ENCODE measurements around the gene PEX26.

DNA sequence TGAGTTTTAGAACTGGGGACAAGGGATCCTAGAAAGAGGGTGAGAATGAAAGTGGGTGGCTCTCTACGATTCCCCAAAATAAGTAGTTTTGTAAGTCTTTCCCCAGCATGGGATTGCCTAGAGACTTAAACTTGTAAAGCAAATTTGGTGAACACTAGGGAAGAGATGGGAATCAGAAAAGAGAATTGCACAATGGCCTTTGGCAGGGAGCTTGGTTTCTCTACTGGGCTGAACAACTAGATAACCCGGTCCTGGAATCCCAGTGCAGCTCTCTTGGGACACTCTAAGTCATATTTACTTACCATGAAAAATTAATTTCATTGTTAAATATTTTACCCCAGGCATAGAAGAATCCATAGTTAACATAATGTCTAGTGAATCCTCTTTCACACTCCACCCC lies 55.7 kb downstream of the PEX26 start:
- TF ChIP-seq POLR2A (IDR thresholded peaks at IDR 0.05) (no peak), POLR2AphosphoS5 (IDR thresholded peaks at IDR 0.05) (no peak)
- TF ChIP-seq, protein P1, sequence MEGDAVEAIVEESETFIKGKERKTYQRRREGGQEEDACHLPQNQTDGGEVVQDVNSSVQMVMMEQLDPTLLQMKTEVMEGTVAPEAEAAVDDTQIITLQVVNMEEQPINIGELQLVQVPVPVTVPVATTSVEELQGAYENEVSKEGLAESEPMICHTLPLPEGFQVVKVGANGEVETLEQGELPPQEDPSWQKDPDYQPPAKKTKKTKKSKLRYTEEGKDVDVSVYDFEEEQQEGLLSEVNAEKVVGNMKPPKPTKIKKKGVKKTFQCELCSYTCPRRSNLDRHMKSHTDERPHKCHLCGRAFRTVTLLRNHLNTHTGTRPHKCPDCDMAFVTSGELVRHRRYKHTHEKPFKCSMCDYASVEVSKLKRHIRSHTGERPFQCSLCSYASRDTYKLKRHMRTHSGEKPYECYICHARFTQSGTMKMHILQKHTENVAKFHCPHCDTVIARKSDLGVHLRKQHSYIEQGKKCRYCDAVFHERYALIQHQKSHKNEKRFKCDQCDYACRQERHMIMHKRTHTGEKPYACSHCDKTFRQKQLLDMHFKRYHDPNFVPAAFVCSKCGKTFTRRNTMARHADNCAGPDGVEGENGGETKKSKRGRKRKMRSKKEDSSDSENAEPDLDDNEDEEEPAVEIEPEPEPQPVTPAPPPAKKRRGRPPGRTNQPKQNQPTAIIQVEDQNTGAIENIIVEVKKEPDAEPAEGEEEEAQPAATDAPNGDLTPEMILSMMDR (IDR thresholded peaks at IDR 0.05): no peak

Data from transverse colon (tissue), 4 donors.